CD4-positive, CD25-positive, alpha-beta regulatory T cell (primary cell): Measurements from ENCODE around the gene USP5. TPM values are rescaled to one million over a fixed set of nuclear protein-coding genes. Genes with fewer than 3 reads are reported as not detected.
"Not testable (repeated sequence)": the region's sequence is repeated elsewhere in the genome, so short reads cannot be mapped to it uniquely, and the experiment has no call there.

Experiments used
- ATAC-seq, 2 donors: fragments of 150-1000 bp; cut with Tn5 transposase; one replicate each; pipeline ENCODE4 v1.10.0; 2021; ENCODE audit warnings: low read depth in 2 of 2, moderate number of reproducible peaks in 2 of 2, moderate library complexity in 1 of 2
- DNase-seq, 3 donors: peaks; one replicate each; pipeline versions ENCODE4 v3.0.0 to v3.0.0-alpha.2; 2012 to 2022; ENCODE audit warnings: mixed read lengths in 1 of 3
- H3K27ac ChIP-seq: one replicate; pipeline ENCODE4 v1.7.0; 2013; ENCODE audit warnings: mild to moderate bottlenecking, low read length; ENCODE audit not compliant: insufficient read depth, poor library complexity, severe bottlenecking
- H3K27me3 ChIP-seq: one replicate; pipeline ENCODE4 v1.7.0; 2013; ENCODE audit warnings: low read length; ENCODE audit not compliant: control insufficient read depth, insufficient read depth
- H3K36me3 ChIP-seq: one replicate; pipeline ENCODE4 v1.7.0; 2013; ENCODE audit warnings: mild to moderate bottlenecking, low read length, moderate library complexity; ENCODE audit not compliant: control insufficient read depth, insufficient read depth
- H3K4me1 ChIP-seq: 2 replicates; pipeline ENCODE4 v1.7.0; 2013; ENCODE audit warnings: mild to moderate bottlenecking, low read length; ENCODE audit not compliant: insufficient read depth, control insufficient read depth, poor library complexity, severe bottlenecking
- H3K4me3 ChIP-seq: one replicate; pipeline ENCODE4 v1.7.0; 2013; ENCODE audit warnings: low read depth, mild to moderate bottlenecking, low read length, moderate library complexity
- H3K9me3 ChIP-seq, 2 experiments: 1 replicate in 1 of 2; 2 replicates in 1 of 2; pipeline ENCODE4 v1.7.0; 2013; ENCODE audit warnings: low read length in 2 of 2, mild to moderate bottlenecking in 1 of 2, moderate library complexity in 1 of 2; ENCODE audit not compliant: control insufficient read depth in 2 of 2
- H3K27ac Mint-ChIP-seq, 3 donors: one replicate each; pipeline ENCODE4 v1.8.0; 2020 to 2022; ENCODE audit warnings: mild to moderate bottlenecking in 3 of 3, mixed read lengths in 3 of 3, moderate library complexity in 2 of 3
- H3K27me3 Mint-ChIP-seq: one replicate; pipeline ENCODE4 v1.8.0; 2022; ENCODE audit warnings: mild to moderate bottlenecking, mixed read lengths
- H3K36me3 Mint-ChIP-seq: one replicate; pipeline ENCODE4 v1.8.0; 2020; ENCODE audit warnings: mixed read lengths
- H3K4me1 Mint-ChIP-seq, 4 donors: one replicate each; pipeline ENCODE4 v1.8.0; 2020 to 2022; ENCODE audit warnings: mixed read lengths in 4 of 4, mild to moderate bottlenecking in 1 of 4
- H3K4me3 Mint-ChIP-seq, 4 donors: one replicate each; pipeline ENCODE4 v1.8.0; 2020 to 2022; ENCODE audit warnings: mild to moderate bottlenecking in 4 of 4, mixed read lengths in 4 of 4, moderate library complexity in 3 of 4
- H3K9me3 Mint-ChIP-seq, 7 donors: one replicate each; pipeline ENCODE4 v1.8.0; 2020 to 2022; ENCODE audit warnings: mixed read lengths in 7 of 7, mild to moderate bottlenecking in 3 of 7, moderate library complexity in 2 of 7
- polyA plus RNA-seq, 4 donors: library from polyadenylated mRNA; unstranded; fragments of 300-500 nt; fragmentation: Illumina TruSeq; gene quantifications; one replicate each; pipeline ENCODE4 v1.2.3, GENCODE V29; 2021
- total RNA-seq: library from RNA; stranded (reverse); gene quantifications from one replicate; pipeline ENCODE4 v1.2.3, GENCODE V29; 2022

USP5 gene
- total and polyA plus RNA-seq, 5 donors from 2014 or later, result 44.4 to 63.5 (median 50.0) TPM

DNA sequence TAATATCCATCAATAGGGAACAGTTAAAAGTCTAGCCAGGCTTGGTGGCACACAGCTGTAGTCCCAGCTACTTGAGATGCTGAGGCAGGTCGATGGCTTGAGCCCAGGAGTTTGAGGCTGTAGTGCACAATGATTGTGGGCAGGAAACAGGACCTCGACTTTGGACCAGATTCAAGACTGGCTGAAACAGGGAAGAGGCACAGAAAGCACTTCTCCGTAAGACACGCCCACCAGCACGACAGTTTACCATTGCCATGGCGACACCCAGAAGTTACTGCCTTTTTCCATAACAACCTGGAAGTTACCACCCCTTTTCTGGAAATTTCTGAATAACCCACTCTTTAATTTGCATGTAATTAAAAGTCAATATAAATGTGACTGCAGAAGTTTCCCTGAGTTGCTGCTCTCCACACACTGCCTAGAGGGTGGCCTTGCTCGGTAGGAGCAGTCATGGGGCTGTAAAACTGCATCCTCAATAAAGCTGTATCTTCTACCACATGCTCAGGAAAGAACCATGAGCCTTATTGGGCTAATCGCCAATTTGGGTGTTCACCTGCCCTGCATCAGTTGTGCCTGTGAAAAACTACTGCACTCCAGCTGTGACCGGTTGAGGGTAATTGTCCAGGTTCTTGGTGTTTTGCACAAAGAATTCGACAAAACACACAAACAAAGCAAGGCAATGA, 48.0 kb downstream of the USP5 start:
- Mint-ChIP-seq H3K4me3 (no peak overlapping the region), H3K36me3 (no peaks in the 10 kb centered on the region), H3K9me3 (no peaks in the 10 kb centered on the region), H3K4me1 (peaks cover 0 to 7% (median 3%) of the 10 kb centered on the region in 4 donors), H3K27ac (no peak overlapping the region), H3K27me3 (no peaks in the 10 kb centered on the region)
- peaks cover 6% of the 10 kb centered on the region for H3K4me1 ChIP-seq
- DNase-seq (no peak), ATAC-seq (no peak)
- no peak overlapping the region for H3K27ac ChIP-seq
- no peaks in the 10 kb centered on the region for H3K27me3 ChIP-seq
- no peak overlapping the region for H3K4me3 ChIP-seq
- no peaks in the 10 kb centered on the region for H3K9me3 ChIP-seq
- no peaks in the 10 kb centered on the region for H3K36me3 ChIP-seq

GRCh38 chr12:6902448-6902847, 50.5 kb downstream of the USP5 start:
- H3K27me3 Mint-ChIP-seq, result no peaks in the 10 kb centered on the region
- no peak for ATAC-seq

DNA sequence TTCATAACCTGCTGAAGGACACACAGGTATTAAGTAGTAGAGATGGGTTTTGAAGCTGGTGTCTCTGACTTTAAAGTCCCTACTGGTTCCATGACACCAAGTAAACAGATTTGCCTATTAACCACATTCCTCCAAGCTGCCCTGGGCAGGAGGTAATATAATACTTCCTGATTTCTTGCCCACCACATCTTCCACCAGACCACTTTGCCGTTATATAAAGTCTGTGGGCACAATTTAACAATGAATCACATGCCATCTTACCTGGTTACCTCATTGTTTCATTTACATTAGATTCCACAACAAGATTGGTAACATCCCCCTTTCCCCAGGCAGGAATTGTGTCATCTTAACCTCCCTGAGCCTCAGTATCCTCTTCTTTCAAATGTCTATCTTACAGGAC, 51.8 kb downstream of the USP5 start:
- DNase-seq (no peak), ATAC-seq (no peak)
- H3K4me1 Mint-ChIP-seq, result peaks cover 0 to 7% (median 3%) of the 10 kb centered on the region in 4 donors
- H3K36me3 Mint-ChIP-seq, result no peaks in the 10 kb centered on the region
- H3K27ac Mint-ChIP-seq, result no peak overlapping the region
- Histone ChIP-seq H3K9me3 (no peaks in the 10 kb centered on the region), H3K4me3 (no peak overlapping the region), H3K27me3 (no peaks in the 10 kb centered on the region), H3K4me1 (peaks cover 10% of the 10 kb centered on the region), H3K27ac (no peak overlapping the region), H3K36me3 (no peaks in the 10 kb centered on the region)
- peak overlapping the region in 1 of 4 donors; percentile 17 for H3K4me3 Mint-ChIP-seq
- no peaks in the 10 kb centered on the region for H3K9me3 Mint-ChIP-seq
- no peaks in the 10 kb centered on the region for H3K27me3 Mint-ChIP-seq

More at GRCh38 chr12:6902448-6902847, 50.5 kb downstream of the USP5 start:
- Mint-ChIP-seq H3K4me3 (peak overlapping the region in 1 of 4 donors; percentile 42), H3K36me3 (no peaks in the 10 kb centered on the region), H3K4me1 (peaks cover 0 to 7% (median 3%) of the 10 kb centered on the region in 4 donors), H3K27ac (no peak overlapping the region), H3K9me3 (no peaks in the 10 kb centered on the region)
- Histone ChIP-seq H3K27ac (no peak overlapping the region), H3K4me1 (peaks cover 10% of the 10 kb centered on the region), H3K36me3 (no peaks in the 10 kb centered on the region), H3K4me3 (no peak overlapping the region), H3K27me3 (no peaks in the 10 kb centered on the region), H3K9me3 (no peaks in the 10 kb centered on the region)
- DNase-seq, result no peak

- no peaks in the 10 kb centered on the region for H3K9me3 ChIP-seq
- peak within 1 kb of the TSS; percentile 81 for H3K4me3 ChIP-seq
- peak within 1 kb of the TSS; percentile 92 for H3K27ac ChIP-seq
- no peaks in the 10 kb centered on the region for H3K36me3 ChIP-seq
- ATAC-seq (peak; percentile 98), DNase-seq (peak; percentile 97 to 99 (median 98))
- H3K27me3 Mint-ChIP-seq, result no peaks in the 10 kb centered on the region
- H3K4me1 ChIP-seq, result peaks cover 10% of the 10 kb centered on the region
- no peaks in the 10 kb centered on the region for H3K27me3 ChIP-seq
- H3K4me1 Mint-ChIP-seq, result peaks cover 0 to 5% (median 2%) of the 10 kb centered on the region in 4 donors
- H3K9me3 Mint-ChIP-seq, result no peaks in the 10 kb centered on the region
- no peak within 1 kb of the TSS for H3K27ac Mint-ChIP-seq
- no peaks in the 10 kb centered on the region for H3K36me3 Mint-ChIP-seq
- peak within 1 kb of the TSS in 1 of 4 donors; percentile 17 for H3K4me3 Mint-ChIP-seq
These were observed 52.6 kb downstream of the USP5 start, which contains the start of gene LRRC23 for GRCh38 chr12:6904280-6905276. Gene LRRC23 (plus strand): TSS chr12:6904822. CDS start chr12:6905634, 812 bp downstream.

- Histone ChIP-seq H3K4me1 (peaks cover 10% of the 10 kb centered on the region), H3K27ac (peak overlapping the region; percentile 92), H3K4me3 (peak overlapping the region; percentile 81), H3K27me3 (no peaks in the 10 kb centered on the region), H3K36me3 (no peaks in the 10 kb centered on the region), H3K9me3 (no peaks in the 10 kb centered on the region)
- Mint-ChIP-seq H3K4me1 (peaks cover 0 to 2% (median under 1%) of the 10 kb centered on the region in 4 donors), H3K9me3 (no peaks in the 10 kb centered on the region), H3K36me3 (no peaks in the 10 kb centered on the region), H3K27ac (no peak overlapping the region), H3K27me3 (no peaks in the 10 kb centered on the region), H3K4me3 (no peak overlapping the region)
- ATAC-seq, result no peak
- DNase-seq, result no peak
These were observed 53.6 kb downstream of the USP5 start for GRCh38 chr12:6905414-6906040.

- not testable (repeated sequence) for ATAC-seq, H3K9me3 Mint-ChIP-seq, H3K27ac ChIP-seq, H3K27ac Mint-ChIP-seq, H3K9me3 ChIP-seq, H3K4me1 Mint-ChIP-seq, H3K4me3 Mint-ChIP-seq, H3K27me3 ChIP-seq, H3K4me3 ChIP-seq, H3K36me3 ChIP-seq, DNase-seq, H3K36me3 Mint-ChIP-seq, H3K27me3 Mint-ChIP-seq
- H3K4me1 ChIP-seq, result peaks cover 10% of the 10 kb centered on the region
These were observed 56.2 kb downstream of the USP5 start for GRCh38 chr12:6908141-6908540.

GRCh38 chr12:6909421-6910145, 57.6 kb downstream of the USP5 start:
- Histone ChIP-seq H3K4me3 (no peak overlapping the region), H3K4me1 (peaks cover 20% of the 10 kb centered on the region), H3K27ac (no peak overlapping the region), H3K27me3 (no peaks in the 10 kb centered on the region), H3K36me3 (no peaks in the 10 kb centered on the region), H3K9me3 (no peaks in the 10 kb centered on the region)
- Mint-ChIP-seq H3K4me3 (peak overlapping the region in 2 of 4 donors; percentile 62 to 63), H3K27me3 (no peaks in the 10 kb centered on the region), H3K9me3 (no peaks in the 10 kb centered on the region), H3K4me1 (peaks cover 0 to 15% (median 11%) of the 10 kb centered on the region in 4 donors), H3K36me3 (no peaks in the 10 kb centered on the region), H3K27ac (no peak overlapping the region)
- ATAC-seq (no peak), DNase-seq (no peak)
